Measurements from ENCODE around the gene ZNF750.

GRCh38 chr17:82832881-82833475 lies 6.8 kb downstream of the ZNF750 start:
- no peak for TF ChIP-seq EP300 (IDR thresholded peaks at IDR 0.05; ENCODE audit: borderline replicate concordance)
- TF ChIP-seq NFIC (IDR thresholded peaks at IDR 0.05): no peak
- TF ChIP-seq REST (IDR thresholded peaks at IDR 0.05; ENCODE audit: low read depth): no peak
- no peak for TF ChIP-seq TAF1 (IDR thresholded peaks at IDR 0.05; ENCODE audit: low read depth)
- no peak for TF ChIP-seq YY1 (IDR thresholded peaks at IDR 0.05; ENCODE audit: low read depth)
- TF ChIP-seq CREB1 (IDR thresholded peaks at IDR 0.05; ENCODE audit: low read depth): no peak
- no peak for TF ChIP-seq CEBPB (IDR thresholded peaks at IDR 0.05)
- no peak for TF ChIP-seq MAX (IDR thresholded peaks at IDR 0.05)
- no peak for TF ChIP-seq USF1 (IDR thresholded peaks at IDR 0.05)
- TF ChIP-seq FOXM1 (IDR thresholded peaks at IDR 0.05; ENCODE audit: borderline replicate concordance, low read depth): no peak
